HEK293T (cell line): ENCODE measurements around the gene YIF1A.

ENCODE experiments used
- BHLHE40 ChIP-seq: fragments of 450-650 bp; IDR thresholded peaks from 2 replicates; pipeline ENCODE4 v1.6.1; 2016; ENCODE audit warnings: mild to moderate bottlenecking, moderate library complexity, borderline replicate concordance
- ELF4 ChIP-seq: fragments of 450-650 bp; IDR thresholded peaks from 2 replicates; pipeline ENCODE4 v1.6.1; 2017; ENCODE audit warnings: antibody characterized with exemption
- FOXA1 ChIP-seq: fragments of 450-650 bp; IDR thresholded peaks from 2 replicates; pipeline ENCODE4 v1.6.1; 2016; ENCODE audit warnings: mild to moderate bottlenecking
- FOXM1 ChIP-seq: fragments of 450-650 bp; IDR thresholded peaks from 2 replicates; pipeline ENCODE4 v1.6.1; 2017; ENCODE audit warnings: mild to moderate bottlenecking, borderline replicate concordance
- LEF1 ChIP-seq: fragments of 450-650 bp; IDR thresholded peaks from 2 replicates; pipeline ENCODE4 v1.6.1; 2017; ENCODE audit warnings: mild to moderate bottlenecking, borderline replicate concordance
- NFRKB ChIP-seq: fragments of 450-650 bp; IDR thresholded peaks from 2 replicates; pipeline ENCODE4 v1.6.1; 2016; ENCODE audit warnings: mild to moderate bottlenecking, moderate library complexity
- SP1 ChIP-seq: fragments of 450-650 bp; IDR thresholded peaks from 2 replicates; pipeline ENCODE4 v1.6.1; 2017
- SUZ12 ChIP-seq: fragments of 450-650 bp; IDR thresholded peaks from 2 replicates; pipeline ENCODE4 v1.6.1; 2016; ENCODE audit warnings: mild to moderate bottlenecking

DNA sequence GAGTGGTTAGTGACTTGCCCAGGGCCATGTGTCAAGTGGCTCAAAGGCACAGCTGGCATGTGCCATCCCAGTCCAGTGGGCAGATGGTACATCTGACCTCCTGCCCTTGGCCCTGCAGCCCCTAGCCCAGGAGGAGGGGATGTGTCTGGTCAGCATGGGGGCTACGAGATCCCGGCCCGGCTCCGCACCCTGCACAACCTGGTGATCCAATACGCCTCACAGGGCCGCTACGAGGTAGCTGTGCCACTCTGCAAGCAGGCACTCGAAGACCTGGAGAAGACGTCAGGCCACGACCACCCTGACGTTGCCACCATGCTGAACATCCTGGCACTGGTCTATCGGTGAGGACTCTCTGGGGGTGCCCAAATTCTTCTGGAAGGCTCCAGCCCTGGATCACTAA lies 26.2 kb downstream of the YIF1A start:
- TF ChIP-seq FOXA1 (no peak), SUZ12 (no peak), ELF4 (no peak), LEF1 (no peak), FOXM1 (no peak), SP1 (no peak), NFRKB (no peak), BHLHE40 (no peak)
